ENCODE results near the gene CCL1. TPM values are rescaled to one million over a fixed set of nuclear protein-coding genes. Genes with fewer than 3 reads are reported as not detected.

Gene CCL1
- total and polyA plus RNA-seq, 2 donors (not counting 1 experiment from before 2014, with no cell fraction given): not detected

GRCh38 chr17:34400301-34400931 lies 37.4 kb upstream of the CCL1 start:
- peaks cover 30% of the 10 kb centered on the region for H3K4me1 Mint-ChIP-seq
- no peak overlapping the region for H3K4me2 ChIP-seq (replicated peaks; ENCODE audit: low read depth, low read length, poor library complexity, severe bottlenecking)
- no peaks in the 10 kb centered on the region for H3K27me3 ChIP-seq (replicated peaks in 1 of 4; ENCODE audit: control extremely low read depth in 1 of 4, control insufficient read depth in 3 of 4, insufficient read depth in 4 of 4, low read length in 3 of 4)
- no peak overlapping the region for H3K4me3 ChIP-seq (ENCODE audit: control extremely low read depth in 1 of 5, extremely low read depth in 1 of 5, insufficient read depth in 1 of 5, low read depth in 2 of 5, low read length in 4 of 5)
- H3K27ac Mint-ChIP-seq: no peak overlapping the region
- H3K4me3 Mint-ChIP-seq: no peak overlapping the region
- H3K9ac ChIP-seq (ENCODE audit: low read length): no peak overlapping the region
- H3K9me3 ChIP-seq (ENCODE audit: control extremely low read depth in 1 of 3, control insufficient read depth in 2 of 3, insufficient read depth in 1 of 3, low read length in 2 of 3): no peaks in the 10 kb centered on the region
- H3K79me2 ChIP-seq (ENCODE audit: control insufficient read depth, insufficient read depth, low read length): no peaks in the 10 kb centered on the region
- no peaks in the 10 kb centered on the region for H3K9me3 Mint-ChIP-seq (ENCODE audit: insufficient read depth)
- no peaks in the 10 kb centered on the region for H4K20me1 ChIP-seq (ENCODE audit: control insufficient read depth, insufficient read depth, low read length, poor library complexity, severe bottlenecking)
- TF ChIP-seq CTCF (IDR thresholded peaks at IDR 0.05) (no peak), EZH2 (IDR thresholded peaks at IDR 0.05; ENCODE audit: borderline replicate concordance, insufficient read depth, low read depth, low read length, poor library complexity, severe bottlenecking) (no peak)
- H2AFZ ChIP-seq (ENCODE audit: insufficient read depth, low read depth, low read length, poor library complexity, severe bottlenecking): no peak overlapping the region
- H3K27ac ChIP-seq (ENCODE audit: low read length in 2 of 2): no peak overlapping the region
- no peaks in the 10 kb centered on the region for H3K36me3 ChIP-seq (replicated peaks in 1 of 2; ENCODE audit: control extremely low read depth in 1 of 2, control insufficient read depth in 1 of 2, extremely low read depth in 1 of 2, insufficient read depth in 2 of 2, low read length in 1 of 2)
- CTCF ChIA-PET: interaction anchor here (0.9 to 2.2 kb wide), 4 partner anchors 11 to 39 kb away, joined by 3 to 5 read pairs (median 3); no protein-coding TSS in a partner anchor
- peaks cover 25 to 27% of the 10 kb centered on the region in 2 donors for H3K4me1 ChIP-seq (ENCODE audit: control insufficient read depth in 2 of 2, insufficient read depth in 2 of 2, low read length in 2 of 2)
- WGBS (ENCODE audit: insufficient coverage): 77% methylated on average over 9 of the region's 10 CpGs
- POLR2A ChIA-PET: no interaction called here
- DNase-seq: no peak
- intact Hi-C loops (cut with micrococcal nuclease): no loop called here
- ATAC-seq (ENCODE audit: low read depth): no peak
- no peaks in the 10 kb centered on the region for H3K27me3 Mint-ChIP-seq

GRCh38 chr17:34399725-34400124 lies 36.7 kb upstream of the CCL1 start:
- Histone ChIP-seq H3K4me2 (replicated peaks; ENCODE audit: low read depth, low read length, poor library complexity, severe bottlenecking) (no peak overlapping the region), H3K9ac (ENCODE audit: low read length) (no peak overlapping the region), H2AFZ (ENCODE audit: insufficient read depth, low read depth, low read length, poor library complexity, severe bottlenecking) (no peak overlapping the region), H3K4me3 (ENCODE audit: control extremely low read depth in 1 of 5, extremely low read depth in 1 of 5, insufficient read depth in 1 of 5, low read depth in 2 of 5, low read length in 4 of 5) (no peak overlapping the region), H3K27me3 (replicated peaks in 1 of 4; ENCODE audit: control extremely low read depth in 1 of 4, control insufficient read depth in 3 of 4, insufficient read depth in 4 of 4, low read length in 3 of 4) (no peaks in the 10 kb centered on the region), H4K20me1 (ENCODE audit: control insufficient read depth, insufficient read depth, low read length, poor library complexity, severe bottlenecking) (no peaks in the 10 kb centered on the region), H3K36me3 (replicated peaks in 1 of 2; ENCODE audit: control extremely low read depth in 1 of 2, control insufficient read depth in 1 of 2, extremely low read depth in 1 of 2, insufficient read depth in 2 of 2, low read length in 1 of 2) (no peaks in the 10 kb centered on the region), H3K4me1 (ENCODE audit: control insufficient read depth in 2 of 2, insufficient read depth in 2 of 2, low read length in 2 of 2) (peaks cover 25 to 27% of the 10 kb centered on the region in 2 donors), H3K9me3 (ENCODE audit: control extremely low read depth in 1 of 3, control insufficient read depth in 2 of 3, insufficient read depth in 1 of 3, low read length in 2 of 3) (no peaks in the 10 kb centered on the region), H3K27ac (ENCODE audit: low read length in 2 of 2) (no peak overlapping the region), H3K79me2 (ENCODE audit: control insufficient read depth, insufficient read depth, low read length) (no peaks in the 10 kb centered on the region)
- Mint-ChIP-seq H3K27me3 (no peaks in the 10 kb centered on the region), H3K9me3 (ENCODE audit: insufficient read depth) (no peaks in the 10 kb centered on the region), H3K4me3 (no peak overlapping the region), H3K27ac (no peak overlapping the region), H3K4me1 (peaks cover 30% of the 10 kb centered on the region)
- intact Hi-C loops (cut with micrococcal nuclease): no loop called here
- TF ChIP-seq EZH2 (IDR thresholded peaks at IDR 0.05; ENCODE audit: borderline replicate concordance, insufficient read depth, low read depth, low read length, poor library complexity, severe bottlenecking) (no peak), CTCF (IDR thresholded peaks at IDR 0.05) (no peak)
- DNase-seq (no peak), ATAC-seq (ENCODE audit: low read depth) (no peak)
- WGBS (ENCODE audit: insufficient coverage): no CpG with 5 or more reads among the region's 1 CpG
- ChIA-PET CTCF (interaction anchor here (1.2 to 2.2 kb wide), 4 partner anchors 12 to 38 kb away, joined by 3 to 5 read pairs (median 4); no protein-coding TSS in a partner anchor), POLR2A (no interaction called here)

Measured in B cell (primary cell).